GM18873 (cell line): ENCODE data around the gene AKT1.
"Not testable (repeated sequence)": the region's sequence is repeated elsewhere in the genome, so short reads cannot be mapped to it uniquely, and the experiment has no call there.

Experiments used
- ATAC-seq: cut with Tn5 transposase; IDR thresholded peaks from one replicate; pipeline ENCODE4 v1.9.1; 2021; ENCODE audit warnings: mild to moderate bottlenecking, moderate library complexity, moderate number of reproducible peaks; ENCODE audit not compliant: unreplicated experiment, low FRiP score

Gene AKT1

DNA sequence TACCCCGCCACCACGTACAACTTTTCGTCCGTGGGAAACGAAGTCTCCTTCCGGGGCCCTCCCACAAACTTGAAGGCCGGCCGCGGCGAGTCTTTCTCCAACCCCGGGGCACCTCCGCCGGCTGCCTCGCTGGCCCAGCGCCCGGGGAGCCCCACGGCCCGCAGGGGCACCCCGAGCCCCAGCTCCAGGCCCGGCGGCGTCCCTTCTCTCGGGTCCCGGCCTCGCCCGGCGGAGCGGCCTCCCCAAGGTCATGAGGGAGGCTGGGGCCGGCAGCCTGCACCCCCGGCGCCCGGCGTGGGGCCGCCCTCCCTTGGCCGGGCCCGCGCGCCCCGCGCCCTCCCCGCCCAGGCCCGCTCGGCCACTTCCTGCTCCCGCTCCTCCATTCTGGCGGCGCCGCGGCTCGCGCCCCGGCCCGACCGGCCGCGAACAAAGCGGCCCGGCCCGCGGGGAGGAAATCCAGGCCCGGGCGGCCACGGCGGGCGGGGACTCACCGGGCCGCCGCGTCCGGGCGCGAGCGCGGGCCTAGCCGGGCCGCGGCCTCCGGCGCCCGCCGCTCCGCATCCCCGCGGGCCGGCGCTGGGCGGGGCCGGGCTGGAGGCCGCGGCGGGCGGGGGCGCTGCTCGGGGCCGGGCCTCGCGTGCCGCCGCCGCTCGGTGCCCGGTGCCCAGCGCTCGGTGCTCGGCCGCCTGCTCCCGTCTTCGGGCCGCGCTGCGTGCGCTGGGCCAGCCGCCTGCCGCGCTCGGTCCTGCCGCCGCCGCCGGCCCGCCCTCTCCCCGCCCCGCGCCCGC lies at the start of gene AKT1:
Gene AKT1 (minus strand): TSS at position 756 of the 788 bp plus-strand sequence. CDS start 3,105 bp downstream, outside the sequence.
- ATAC-seq = no peak

GRCh38 chr14:104845033-104845666 lies 49.6 kb upstream of the AKT1 start:
- no peak for ATAC-seq

- no peak for ATAC-seq
Observed at GRCh38 chr14:104844306-104845032, 48.9 kb upstream of the AKT1 start.

DNA sequence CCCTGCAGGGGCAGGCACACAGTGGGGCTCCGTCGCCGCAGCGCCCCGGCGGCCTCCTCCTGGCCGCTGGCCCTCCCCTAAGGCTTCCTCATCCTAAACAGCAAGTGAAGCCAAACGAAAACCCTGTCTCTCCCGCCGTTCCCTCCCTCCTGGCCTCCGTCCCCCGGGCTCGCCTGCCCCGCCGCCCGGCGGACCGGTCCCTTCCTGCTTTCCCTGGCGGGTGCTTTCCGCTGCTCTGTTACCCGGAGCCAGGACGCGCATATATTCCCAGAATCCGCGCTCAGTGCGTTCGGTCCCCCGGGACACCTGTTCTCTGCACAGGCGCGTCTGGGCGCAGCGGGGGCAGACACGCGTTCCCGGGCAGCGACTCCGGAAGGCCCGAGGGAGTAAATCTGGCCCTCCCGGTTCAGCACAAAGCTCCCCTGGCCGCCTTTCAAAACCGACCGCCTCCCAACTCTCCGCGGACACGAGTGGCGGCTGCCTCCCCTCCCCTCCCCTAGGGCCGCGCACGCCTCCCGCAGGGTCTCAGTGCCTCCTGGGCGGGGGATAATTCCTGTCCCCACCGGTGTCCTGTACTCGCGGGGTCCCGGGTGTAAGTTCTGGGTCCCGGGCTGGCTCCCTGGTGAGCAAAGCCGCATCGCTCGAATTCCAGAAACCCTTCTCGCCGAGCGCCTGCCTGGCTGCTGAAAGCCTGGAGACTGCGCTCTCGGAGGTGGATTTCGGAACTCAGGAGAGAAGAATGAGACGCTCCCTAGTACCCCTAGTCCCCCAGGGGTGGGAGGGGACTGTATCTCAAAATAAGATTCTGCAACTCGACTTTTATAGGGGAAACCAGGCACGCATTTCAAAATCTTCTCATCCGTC lies 48.1 kb upstream of the AKT1 start:
- ATAC-seq = no peak

DNA sequence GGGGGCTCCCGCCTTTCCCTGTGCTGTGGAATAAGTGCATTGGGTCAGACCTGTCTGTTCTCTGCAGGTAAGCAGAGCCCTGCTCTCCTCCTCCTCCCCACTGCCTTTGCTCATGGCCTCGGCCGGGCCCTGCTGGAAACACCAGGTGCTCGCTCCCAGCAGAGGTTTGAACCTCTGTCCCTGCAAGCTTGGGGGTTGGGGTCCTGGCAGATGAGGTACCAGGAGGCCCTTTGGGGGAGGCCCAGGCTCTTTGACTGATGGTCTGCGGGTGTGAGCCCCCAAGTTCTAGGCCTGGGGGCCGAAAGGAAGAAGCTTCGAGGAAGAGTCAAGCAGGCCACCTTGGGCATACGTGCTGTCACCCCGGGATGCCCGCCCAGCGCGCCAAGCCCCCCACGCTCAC lies 47.5 kb upstream of the AKT1 start:
- no peak for ATAC-seq

GRCh38 chr14:104841730-104842129 lies 46.2 kb upstream of the AKT1 start:
- ATAC-seq = no peak

GRCh38 chr14:104836171-104836935 lies 40.8 kb upstream of the AKT1 start:
- ATAC-seq = not testable (repeated sequence)

DNA sequence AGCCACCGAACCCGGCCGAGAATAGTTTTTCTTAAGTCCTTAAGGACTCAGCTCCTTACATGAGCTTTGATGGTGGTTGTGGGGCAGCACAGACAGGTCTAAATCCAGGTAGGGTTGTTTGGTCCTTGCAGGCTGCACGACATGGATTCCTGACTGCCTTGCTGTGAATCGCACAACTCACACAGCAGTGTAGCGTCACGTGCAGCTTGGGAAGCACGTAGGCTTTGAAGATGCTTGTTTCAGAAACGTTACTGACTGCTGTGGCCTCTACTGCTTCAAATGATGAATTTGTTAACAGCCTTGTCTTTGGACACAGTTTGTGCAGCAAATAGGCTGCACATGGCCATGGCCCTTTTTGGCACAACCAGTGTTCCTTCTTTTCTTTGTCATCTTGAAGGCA lies 35.2 kb upstream of the AKT1 start:
- no peak for ATAC-seq

- ATAC-seq = no peak
Observed at GRCh38 chr14:104827177-104828055, 31.9 kb upstream of the AKT1 start.

DNA sequence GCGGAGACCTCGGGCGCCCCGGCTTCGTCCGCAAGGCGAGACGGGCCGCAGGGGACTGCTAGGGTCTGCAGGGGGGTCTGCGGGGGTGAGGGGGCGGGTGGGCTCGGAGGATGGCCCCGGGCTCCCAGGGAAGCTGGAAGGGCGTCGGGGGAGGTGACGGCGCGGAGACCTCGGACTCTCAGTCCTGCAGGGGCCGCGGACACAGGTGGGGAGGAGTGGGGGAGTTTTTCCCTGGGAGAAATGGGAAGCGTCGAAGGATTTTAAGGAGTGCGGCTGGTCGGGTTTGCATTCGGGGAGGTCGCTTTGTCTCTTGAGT lies 31.3 kb upstream of the AKT1 start:
- ATAC-seq = no peak

GRCh38 chr14:104826189-104826860 lies 30.8 kb upstream of the AKT1 start:
- no peak for ATAC-seq

GRCh38 chr14:104824353-104824997 lies 28.9 kb upstream of the AKT1 start:
- ATAC-seq = no peak

DNA sequence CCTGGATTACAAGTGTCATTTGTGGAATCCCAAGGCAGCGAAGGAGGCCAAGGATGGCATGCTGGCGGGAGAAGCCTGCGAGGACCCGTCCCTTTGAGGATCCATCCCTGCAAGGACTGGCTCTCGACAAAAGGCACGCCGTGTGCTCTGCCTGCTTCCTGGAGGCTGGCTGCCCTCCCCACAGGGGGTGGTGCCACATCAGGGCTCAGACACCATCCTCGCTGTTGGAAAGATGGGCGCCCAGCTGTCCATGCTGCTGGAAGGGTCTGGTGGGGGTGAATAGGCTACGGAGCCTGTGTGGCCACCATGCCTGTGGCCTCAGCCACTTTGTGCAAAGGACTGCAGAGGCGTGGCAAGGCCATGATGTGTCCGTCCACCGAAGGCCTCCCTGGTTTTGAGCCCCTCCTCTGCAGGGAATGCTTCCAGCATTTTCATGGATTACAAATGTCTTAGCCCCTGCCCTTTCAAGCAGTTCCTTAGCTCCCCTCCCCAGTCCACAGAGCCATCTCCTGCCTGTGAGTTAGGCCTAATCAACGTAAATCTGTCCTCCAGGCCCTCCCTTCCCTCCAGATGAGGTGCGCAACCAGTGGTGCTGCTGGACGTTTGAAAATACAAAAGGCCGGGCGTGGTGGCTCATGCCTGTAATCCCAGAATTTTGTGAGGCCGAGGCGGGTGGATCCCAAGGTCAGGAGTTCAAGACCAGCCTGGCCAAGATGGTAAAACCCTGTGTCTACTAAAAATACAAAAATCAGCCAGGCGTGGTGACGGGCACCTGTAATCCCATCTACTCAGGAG lies 27.5 kb upstream of the AKT1 start:
- ATAC-seq = no peak

DNA sequence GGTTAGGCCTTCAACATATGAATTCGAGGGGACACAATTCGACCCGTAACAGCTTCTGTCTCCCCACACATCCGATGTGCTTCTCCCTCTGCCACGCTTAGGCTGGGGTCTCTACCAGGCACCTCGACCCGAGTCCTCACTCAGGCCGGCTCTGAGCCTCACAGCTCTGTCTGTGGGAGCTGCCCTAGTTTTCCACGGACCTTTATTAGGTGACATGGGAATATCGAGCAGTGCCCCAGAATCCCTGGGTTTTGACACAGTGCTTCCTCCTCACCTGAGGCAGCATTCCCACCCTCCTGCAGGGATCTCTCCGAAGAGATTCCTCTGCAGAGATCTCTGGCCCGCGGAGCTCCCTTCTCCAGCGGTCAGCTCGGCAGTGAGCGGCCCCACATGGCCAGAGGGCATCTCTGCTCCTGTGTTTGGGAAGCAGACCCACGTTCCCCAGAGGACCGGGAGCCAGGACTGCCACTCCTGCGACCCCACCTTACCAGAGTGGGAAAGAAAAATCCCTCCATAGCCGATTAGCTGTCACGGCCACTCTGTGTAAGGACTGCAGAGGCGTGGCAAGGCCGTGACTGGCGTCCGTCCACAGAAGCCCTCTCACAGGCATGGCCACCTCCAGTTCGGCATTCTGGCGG lies 26.5 kb upstream of the AKT1 start:
- ATAC-seq = no peak

GRCh38 chr14:104821229-104821945 lies 25.8 kb upstream of the AKT1 start:
- no peak for ATAC-seq

GRCh38 chr14:104820669-104821228 lies 25.2 kb upstream of the AKT1 start:
- no peak for ATAC-seq
